Measurements from ENCODE around the gene TOLLIP.

GRCh38 chr11:1291295-1292017 lies 18.0 kb downstream of the TOLLIP start:
- no peak for TF ChIP-seq ZNF384 (IDR thresholded peaks at IDR 0.05)
- no peak for TF ChIP-seq TARDBP (IDR thresholded peaks at IDR 0.05)
